MM.1S (cell line): ENCODE data around the gene CRYBB3.

Experiments
- CTCF ChIP-seq: fragments of 300-600 bp; sonication (generic); IDR thresholded peaks from 2 replicates; pipeline ENCODE4 v1.5.1; 2016; ENCODE audit warnings: antibody characterized with exemption, low read length, mixed read lengths
- EZH2 ChIP-seq: fragments of 300-600 bp; sonication (generic); optimal IDR thresholded peaks from 2 replicates; pipeline ENCODE3; 2017; ENCODE audit warnings: low read depth, mild to moderate bottlenecking, antibody characterized with exemption, low read length, mixed read lengths

- TF ChIP-seq EZH2 (no peak), CTCF (no peak)
These were observed 33.9 kb upstream of the CRYBB3 start for GRCh38 chr22:25165785-25166184.
